ENCODE data around the gene MEIS2.

MEIS2 gene

GRCh38 chr15:37100966-37101215 lies 542 bp upstream of the MEIS2 start:
- no peak for TF ChIP-seq CTCF (IDR thresholded peaks at IDR 0.05; ENCODE audit: low read depth, low read length)
- peak in 1 of 2 donors; percentile 75 for DNase-seq (ENCODE audit: low read depth in 2 of 2)
- peak overlapping the region; percentile 89 to 90 for H3K4me3 ChIP-seq (replicated peaks in 1 of 2; ENCODE audit: low read depth in 2 of 2, low read length in 2 of 2)

- TF ChIP-seq CTCF (IDR thresholded peaks at IDR 0.05; ENCODE audit: low read depth, low read length), result no peak
- H3K4me3 ChIP-seq (replicated peaks in 1 of 2; ENCODE audit: low read depth in 2 of 2, low read length in 2 of 2), result peak overlapping the region; percentile 89 to 90
- DNase-seq (ENCODE audit: low read depth in 2 of 2), result peak in 1 of 2 donors; percentile 59
Measured at GRCh38 chr15:37099319-37100108, 835 bp downstream of the MEIS2 start.

GRCh38 chr15:37098468-37099318 lies 1.7 kb downstream of the MEIS2 start:
- peak in 1 of 2 donors; percentile 51 for DNase-seq (ENCODE audit: low read depth in 2 of 2)
- TF ChIP-seq CTCF (IDR thresholded peaks at IDR 0.05; ENCODE audit: low read depth, low read length), result no peak
- peak overlapping the region; percentile 89 to 90 for H3K4me3 ChIP-seq (replicated peaks in 1 of 2; ENCODE audit: low read depth in 2 of 2, low read length in 2 of 2)

- H3K4me3 ChIP-seq (replicated peaks in 1 of 2; ENCODE audit: low read depth in 2 of 2, low read length in 2 of 2), result peak overlapping the region; percentile 89 to 90
- DNase-seq (ENCODE audit: low read depth in 2 of 2), result peak in 1 of 2 donors; percentile 56
- no peak for TF ChIP-seq CTCF (IDR thresholded peaks at IDR 0.05; ENCODE audit: low read depth, low read length)
Measured at GRCh38 chr15:37097144-37097919, 3.0 kb downstream of the MEIS2 start.

- DNase-seq (ENCODE audit: low read depth in 2 of 2), result no peak
- peak overlapping the region; percentile 89 to 90 for H3K4me3 ChIP-seq (replicated peaks in 1 of 2; ENCODE audit: low read depth in 2 of 2, low read length in 2 of 2)
- TF ChIP-seq CTCF (IDR thresholded peaks at IDR 0.05; ENCODE audit: low read depth, low read length), result no peak
Measured at GRCh38 chr15:37096558-37097143, 3.7 kb downstream of the MEIS2 start.
